SK-N-SH (cell line): ENCODE data around the gene RASA3.

Source experiments
- CTCF ChIP-seq: fragments of 200-600 bp; sonication (generic); IDR thresholded peaks from 2 replicates; pipeline ENCODE4 v1.6.1; 2017; ENCODE audit warnings: antibody characterized with exemption, mild to moderate bottlenecking, moderate library complexity
- ELF1 ChIP-seq: IDR thresholded peaks from 2 replicates; pipeline ENCODE4 v1.4.0; 2012
- EZH2phosphoT487 ChIP-seq: fragments of 200-600 bp; sonication (generic); IDR thresholded peaks from 2 replicates; pipeline ENCODE4 v1.6.1; 2017; ENCODE audit warnings: low read depth, mixed run types, mild to moderate bottlenecking, antibody characterized with exemption, moderate library complexity, borderline replicate concordance
- GABPA ChIP-seq: IDR thresholded peaks from 2 replicates; pipeline ENCODE4 v1.4.0; 2012; ENCODE audit warnings: low read depth, mild to moderate bottlenecking
- MAX ChIP-seq: IDR thresholded peaks from 2 replicates; pipeline ENCODE4 v1.4.0; 2012; ENCODE audit warnings: low read depth
- PBX3 ChIP-seq: IDR thresholded peaks from 2 replicates; pipeline ENCODE4; 2012
- SMC3 ChIP-seq: IDR thresholded peaks from 2 replicates; pipeline ENCODE4 v1.6.1; 2012; ENCODE audit warnings: low read depth, low read length, improper control_type of control experiment
- TAF1 ChIP-seq: IDR thresholded peaks from 2 replicates; pipeline ENCODE4 v1.6.1; 2012; ENCODE audit warnings: low read depth, mild to moderate bottlenecking, low read length, moderate library complexity, borderline replicate concordance
- TF ChIP-seq, protein P1 (sequence below): IDR thresholded peaks from 2 replicates; pipeline ENCODE4 v1.4.0; 2012; ENCODE audit warnings: low read depth, borderline replicate concordance

DNA sequence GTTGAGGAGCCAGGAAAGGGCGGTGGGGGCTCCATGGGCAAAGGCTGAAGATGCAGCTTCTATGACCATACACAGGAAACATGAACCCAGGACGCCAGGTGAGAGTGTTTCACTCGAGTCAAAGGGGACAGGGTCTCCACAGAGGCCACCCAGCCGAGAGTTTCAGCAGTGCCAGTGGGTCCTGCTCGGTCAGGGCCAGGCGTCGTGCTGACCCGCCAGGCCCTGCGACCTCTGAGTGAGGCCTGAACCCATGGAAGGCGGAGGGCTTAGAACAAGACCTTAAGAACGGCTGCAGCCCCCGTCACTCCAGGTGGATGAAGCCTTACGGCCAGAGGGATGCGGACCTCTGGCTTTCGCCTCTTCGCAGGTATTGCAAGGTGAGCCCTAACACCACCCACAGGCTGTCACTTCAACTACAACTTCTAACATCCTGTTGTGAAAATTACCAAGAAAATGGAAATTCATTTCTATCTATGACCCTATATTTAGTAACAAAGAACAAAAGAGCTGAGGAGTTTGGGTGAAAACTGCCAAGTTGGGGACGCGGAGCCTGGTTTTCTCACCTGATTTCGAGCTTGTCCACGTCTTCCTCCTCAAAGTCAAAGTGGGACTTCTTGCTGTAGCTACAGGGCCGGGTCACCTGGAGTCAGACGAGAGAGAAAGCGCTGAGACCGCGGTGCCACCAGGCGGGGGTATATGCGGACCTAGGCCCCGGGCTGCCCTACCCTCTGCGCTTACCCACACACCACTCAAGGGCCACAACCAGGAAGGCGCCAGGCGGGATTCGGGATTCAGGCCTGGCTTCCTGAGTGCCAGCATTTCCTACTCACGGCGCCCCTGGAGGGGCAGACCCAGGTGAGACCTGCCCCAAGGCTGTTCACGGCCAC is 108.5 kb downstream of the RASA3 start:
- TF ChIP-seq CTCF (no peak), TAF1 (no peak), EZH2phosphoT487 (no peak), ELF1 (no peak), SMC3 (no peak), GABPA (no peak), PBX3 (no peak), MAX (no peak)
- TF ChIP-seq, protein P1, sequence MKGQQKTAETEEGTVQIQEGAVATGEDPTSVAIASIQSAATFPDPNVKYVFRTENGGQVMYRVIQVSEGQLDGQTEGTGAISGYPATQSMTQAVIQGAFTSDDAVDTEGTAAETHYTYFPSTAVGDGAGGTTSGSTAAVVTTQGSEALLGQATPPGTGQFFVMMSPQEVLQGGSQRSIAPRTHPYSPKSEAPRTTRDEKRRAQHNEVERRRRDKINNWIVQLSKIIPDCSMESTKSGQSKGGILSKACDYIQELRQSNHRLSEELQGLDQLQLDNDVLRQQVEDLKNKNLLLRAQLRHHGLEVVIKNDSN = no peak
